ENCODE results near the gene ANKLE2.

- no peak for TF ChIP-seq CEBPB (IDR thresholded peaks at IDR 0.05; ENCODE audit: low read depth, low read length)
- no peak for TF ChIP-seq ZNF274 (IDR thresholded peaks at IDR 0.05; ENCODE audit: borderline replicate concordance, extremely low read depth, low read length)
- no peak for TF ChIP-seq GTF2F1 (IDR thresholded peaks at IDR 0.05; ENCODE audit: borderline replicate concordance, low read depth, low read length)
- no peak for TF ChIP-seq POLR2A (IDR thresholded peaks at IDR 0.05; ENCODE audit: control extremely low read depth in 1 of 2, low read depth in 2 of 2, low read length in 2 of 2)
- TF ChIP-seq POLR2AphosphoS5 (IDR thresholded peaks at IDR 0.05; ENCODE audit: low read depth, low read length): no peak
- TF ChIP-seq, protein P1, sequence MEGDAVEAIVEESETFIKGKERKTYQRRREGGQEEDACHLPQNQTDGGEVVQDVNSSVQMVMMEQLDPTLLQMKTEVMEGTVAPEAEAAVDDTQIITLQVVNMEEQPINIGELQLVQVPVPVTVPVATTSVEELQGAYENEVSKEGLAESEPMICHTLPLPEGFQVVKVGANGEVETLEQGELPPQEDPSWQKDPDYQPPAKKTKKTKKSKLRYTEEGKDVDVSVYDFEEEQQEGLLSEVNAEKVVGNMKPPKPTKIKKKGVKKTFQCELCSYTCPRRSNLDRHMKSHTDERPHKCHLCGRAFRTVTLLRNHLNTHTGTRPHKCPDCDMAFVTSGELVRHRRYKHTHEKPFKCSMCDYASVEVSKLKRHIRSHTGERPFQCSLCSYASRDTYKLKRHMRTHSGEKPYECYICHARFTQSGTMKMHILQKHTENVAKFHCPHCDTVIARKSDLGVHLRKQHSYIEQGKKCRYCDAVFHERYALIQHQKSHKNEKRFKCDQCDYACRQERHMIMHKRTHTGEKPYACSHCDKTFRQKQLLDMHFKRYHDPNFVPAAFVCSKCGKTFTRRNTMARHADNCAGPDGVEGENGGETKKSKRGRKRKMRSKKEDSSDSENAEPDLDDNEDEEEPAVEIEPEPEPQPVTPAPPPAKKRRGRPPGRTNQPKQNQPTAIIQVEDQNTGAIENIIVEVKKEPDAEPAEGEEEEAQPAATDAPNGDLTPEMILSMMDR (IDR thresholded peaks at IDR 0.05; ENCODE audit: control extremely low read depth in 1 of 3, insufficient read depth in 1 of 3, low read depth in 1 of 3, low read length in 3 of 3): no peak
- TF ChIP-seq MAX (IDR thresholded peaks at IDR 0.05): no peak
- TF ChIP-seq GABPA (IDR thresholded peaks at IDR 0.05; ENCODE audit: borderline replicate concordance, insufficient read depth, low read length): no peak
- TF ChIP-seq EZH2 (IDR thresholded peaks at IDR 0.05; ENCODE audit: low read depth, low read length, severe bottlenecking): no peak
- no peak for TF ChIP-seq CHD2 (IDR thresholded peaks at IDR 0.05; ENCODE audit: low read length)
These were observed 53.5 kb downstream of the ANKLE2 start for GRCh38 chr12:132708150-132708549.

Data from H1 (cell line).